ENCODE results near the gene C2CD4C. TPM values are rescaled to one million over a fixed set of nuclear protein-coding genes. Genes with fewer than 3 reads are reported as not detected.

The C2CD4C gene
- total RNA-seq, 1 experiment from 2014 or later, result 0.12 TPM

DNA sequence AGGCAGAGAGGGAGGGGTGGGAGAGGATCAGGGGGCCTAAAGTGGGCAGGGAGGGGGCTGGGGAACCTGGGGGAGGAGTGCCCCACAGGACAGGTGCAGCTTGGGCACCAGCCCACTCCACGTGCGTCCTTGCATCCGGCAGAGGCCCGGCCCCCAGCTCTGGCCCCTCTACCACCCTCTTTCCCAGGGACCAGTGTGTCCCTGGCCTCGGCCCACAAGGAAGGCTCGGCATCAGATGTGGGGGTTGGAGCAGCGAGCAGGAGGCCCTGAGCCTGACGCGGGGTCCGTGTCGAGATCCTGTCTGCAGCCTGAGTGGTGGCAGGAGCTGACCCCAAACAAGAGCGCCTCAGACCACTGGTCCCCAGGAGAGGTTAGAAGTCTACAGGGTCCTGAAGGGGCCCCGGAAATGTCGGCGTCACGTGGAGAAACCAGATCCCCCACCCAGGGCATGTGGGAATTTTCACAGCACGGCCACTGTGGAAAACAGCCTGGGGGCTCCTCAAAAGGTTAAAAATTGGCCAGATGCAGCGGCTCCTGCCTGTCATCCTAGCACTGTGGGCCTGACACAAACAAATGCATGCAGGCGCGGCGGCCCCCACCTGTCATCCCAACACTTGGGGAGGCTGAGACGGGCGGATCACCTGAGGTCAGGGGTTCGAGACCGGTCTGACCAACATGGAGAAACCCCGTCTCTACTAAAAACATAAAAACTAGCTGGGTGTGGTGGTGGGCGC, 30.4 kb upstream of the C2CD4C start:
- CTCF ChIA-PET, result interaction anchor here (0.7 kb wide), 1 partner anchor 138 kb away, joined by 4 read pairs; no protein-coding TSS in a partner anchor
- H3K27me3 Mint-ChIP-seq (ENCODE audit: unreplicated experiment), result no peaks in the 10 kb centered on the region

DNA sequence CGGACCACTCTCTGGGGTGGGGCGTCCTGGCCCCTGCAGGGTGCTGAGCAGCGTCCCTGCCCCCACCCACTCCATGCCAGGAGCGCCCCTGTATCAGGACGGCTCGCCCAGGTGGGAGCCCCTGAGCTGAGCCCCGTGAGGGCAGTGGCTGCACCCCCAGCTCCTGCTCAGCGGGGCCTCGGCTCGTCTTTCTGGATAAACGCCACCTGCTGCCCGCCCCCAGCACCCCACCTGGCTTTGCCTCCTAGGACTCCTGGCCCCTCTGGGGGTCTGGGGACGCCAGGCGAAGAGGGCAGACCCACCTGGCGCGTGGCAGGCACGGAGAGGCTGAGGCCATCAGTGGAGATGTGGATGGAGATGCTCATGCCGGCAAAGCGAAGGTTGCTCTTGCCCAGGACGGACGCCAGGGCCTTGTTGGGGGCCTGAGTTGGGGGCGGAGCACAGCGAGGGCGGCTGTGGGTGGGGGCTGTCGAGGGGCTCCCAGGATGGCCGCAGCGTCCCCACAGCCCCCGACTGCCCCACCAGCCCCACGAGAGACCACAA, 29.5 kb upstream of the C2CD4C start:
- TF ChIP-seq, protein P1, sequence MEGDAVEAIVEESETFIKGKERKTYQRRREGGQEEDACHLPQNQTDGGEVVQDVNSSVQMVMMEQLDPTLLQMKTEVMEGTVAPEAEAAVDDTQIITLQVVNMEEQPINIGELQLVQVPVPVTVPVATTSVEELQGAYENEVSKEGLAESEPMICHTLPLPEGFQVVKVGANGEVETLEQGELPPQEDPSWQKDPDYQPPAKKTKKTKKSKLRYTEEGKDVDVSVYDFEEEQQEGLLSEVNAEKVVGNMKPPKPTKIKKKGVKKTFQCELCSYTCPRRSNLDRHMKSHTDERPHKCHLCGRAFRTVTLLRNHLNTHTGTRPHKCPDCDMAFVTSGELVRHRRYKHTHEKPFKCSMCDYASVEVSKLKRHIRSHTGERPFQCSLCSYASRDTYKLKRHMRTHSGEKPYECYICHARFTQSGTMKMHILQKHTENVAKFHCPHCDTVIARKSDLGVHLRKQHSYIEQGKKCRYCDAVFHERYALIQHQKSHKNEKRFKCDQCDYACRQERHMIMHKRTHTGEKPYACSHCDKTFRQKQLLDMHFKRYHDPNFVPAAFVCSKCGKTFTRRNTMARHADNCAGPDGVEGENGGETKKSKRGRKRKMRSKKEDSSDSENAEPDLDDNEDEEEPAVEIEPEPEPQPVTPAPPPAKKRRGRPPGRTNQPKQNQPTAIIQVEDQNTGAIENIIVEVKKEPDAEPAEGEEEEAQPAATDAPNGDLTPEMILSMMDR (IDR thresholded peaks at IDR 0.05; ENCODE audit: unreplicated experiment), result no peak
- Mint-ChIP-seq H3K36me3 (ENCODE audit: insufficient read depth, unreplicated experiment) (peaks cover 3% of the 10 kb centered on the region), H3K9me3 (ENCODE audit: low read depth, unreplicated experiment) (peaks cover 4% of the 10 kb centered on the region), H3K27ac (ENCODE audit: unreplicated experiment) (no peak overlapping the region), H3K4me3 (ENCODE audit: low read depth, unreplicated experiment) (no peak overlapping the region), H3K4me1 (ENCODE audit: low read depth, unreplicated experiment) (no peaks in the 10 kb centered on the region), H3K27me3 (ENCODE audit: unreplicated experiment) (no peaks in the 10 kb centered on the region)
- no peak for DNase-seq
- no TSS peak for BruUV-seq (replicated peaks)
- CTCF ChIA-PET, result no interaction called here
- intact Hi-C loops (cut with micrococcal nuclease; ENCODE audit: unreplicated experiment), result no loop called here

More for the DNA sequence above, 30.4 kb upstream of the C2CD4C start:
- no peaks in the 10 kb centered on the region for H3K4me1 Mint-ChIP-seq (ENCODE audit: low read depth, unreplicated experiment)
- intact Hi-C loops (cut with micrococcal nuclease; ENCODE audit: unreplicated experiment), result no loop called here
- H3K27ac Mint-ChIP-seq (ENCODE audit: unreplicated experiment), result no peak overlapping the region
- BruUV-seq (replicated peaks), result no TSS peak
- H3K9me3 Mint-ChIP-seq (ENCODE audit: low read depth, unreplicated experiment), result peaks cover 4% of the 10 kb centered on the region
- TF ChIP-seq, protein P1 (IDR thresholded peaks at IDR 0.05; ENCODE audit: unreplicated experiment), result no peak
- DNase-seq, result no peak
- peaks cover 3% of the 10 kb centered on the region for H3K36me3 Mint-ChIP-seq (ENCODE audit: insufficient read depth, unreplicated experiment)
- H3K4me3 Mint-ChIP-seq (ENCODE audit: low read depth, unreplicated experiment), result no peak overlapping the region

DNA sequence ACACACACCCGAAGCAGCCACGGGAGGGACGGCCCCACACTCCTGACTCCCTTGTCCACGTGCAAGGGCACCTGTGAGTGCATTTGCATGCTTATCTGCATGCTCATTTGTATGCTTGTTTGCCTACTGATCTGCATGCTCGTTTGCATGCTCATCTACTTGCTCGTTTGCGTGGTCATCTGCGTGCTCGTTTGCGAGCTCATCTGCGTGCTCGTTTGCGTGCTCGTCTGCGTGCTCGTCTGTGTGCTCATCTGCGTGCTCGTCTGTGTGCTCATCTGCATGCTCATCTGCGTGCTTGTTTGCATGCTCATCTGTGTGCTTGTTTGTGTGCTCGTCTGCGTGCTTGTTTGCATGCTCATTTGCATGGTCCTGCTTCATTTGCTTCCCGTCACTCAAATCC, 28.1 kb upstream of the C2CD4C start:
- CTCF ChIA-PET, result no interaction called here
- Mint-ChIP-seq H3K4me3 (ENCODE audit: low read depth, unreplicated experiment) (no peak overlapping the region), H3K36me3 (ENCODE audit: insufficient read depth, unreplicated experiment) (peaks cover 3% of the 10 kb centered on the region), H3K27ac (ENCODE audit: unreplicated experiment) (no peak overlapping the region), H3K9me3 (ENCODE audit: low read depth, unreplicated experiment) (peaks cover 4% of the 10 kb centered on the region), H3K4me1 (ENCODE audit: low read depth, unreplicated experiment) (no peaks in the 10 kb centered on the region), H3K27me3 (ENCODE audit: unreplicated experiment) (no peaks in the 10 kb centered on the region)
- BruUV-seq (replicated peaks), result no TSS peak
- intact Hi-C loops (cut with micrococcal nuclease; ENCODE audit: unreplicated experiment), result no loop called here
- TF ChIP-seq, protein P1 (IDR thresholded peaks at IDR 0.05; ENCODE audit: unreplicated experiment), result no peak
- DNase-seq, result no peak

DNA sequence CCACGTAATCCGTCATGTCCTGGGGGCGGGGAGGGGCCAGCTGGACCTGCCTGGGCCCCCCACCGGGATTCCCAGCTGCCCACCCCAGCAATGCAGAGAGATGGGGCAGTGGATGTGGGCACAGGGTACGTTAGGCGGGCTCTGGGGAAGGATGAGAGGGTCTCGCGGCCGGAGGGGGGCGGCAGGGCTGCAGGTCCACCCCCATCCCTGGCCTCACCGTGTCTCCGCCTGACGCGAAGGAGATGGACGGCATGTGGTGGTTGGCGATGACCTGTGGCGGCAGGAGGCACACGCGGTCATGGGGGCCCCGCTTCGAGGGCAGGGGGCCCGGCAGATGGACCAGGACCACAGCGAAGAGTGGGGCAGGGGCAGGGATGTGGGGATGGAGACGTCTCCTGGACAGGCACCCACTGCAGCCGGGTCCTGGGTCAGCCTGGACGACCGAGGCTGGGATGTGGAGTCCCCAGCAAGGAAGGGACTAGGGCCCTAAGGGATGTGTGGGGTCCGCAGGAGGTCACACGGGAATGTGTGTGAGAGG, 27.5 kb upstream of the C2CD4C start:
- Mint-ChIP-seq H3K4me3 (ENCODE audit: low read depth, unreplicated experiment) (no peak overlapping the region), H3K27me3 (ENCODE audit: unreplicated experiment) (no peaks in the 10 kb centered on the region), H3K36me3 (ENCODE audit: insufficient read depth, unreplicated experiment) (peaks cover 3% of the 10 kb centered on the region), H3K4me1 (ENCODE audit: low read depth, unreplicated experiment) (no peaks in the 10 kb centered on the region), H3K27ac (ENCODE audit: unreplicated experiment) (no peak overlapping the region), H3K9me3 (ENCODE audit: low read depth, unreplicated experiment) (no peaks in the 10 kb centered on the region)
- no TSS peak for BruUV-seq (replicated peaks)
- TF ChIP-seq, protein P1 (IDR thresholded peaks at IDR 0.05; ENCODE audit: unreplicated experiment), result no peak
- CTCF ChIA-PET, result no interaction called here
- DNase-seq, result no peak
- intact Hi-C loops (cut with micrococcal nuclease; ENCODE audit: unreplicated experiment), result no loop called here

Data from Calu3 (cell line).